Neural progenitor cell (in vitro differentiated cells): ENCODE data around the gene SAXO2.
"Not testable (repeated sequence)": the region's sequence is repeated elsewhere in the genome, so short reads cannot be mapped to it uniquely, and the experiment has no call there.

Experiments
- CTCF ChIP-seq: fragments of 200-600 bp; sonication (generic); IDR thresholded peaks from 2 replicates; pipeline ENCODE4 v1.5.1; 2017; ENCODE audit warnings: antibody characterized with exemption, mild to moderate bottlenecking
- EZH2 ChIP-seq: fragments of 200-600 bp; sonication (generic); IDR thresholded peaks from 2 replicates; pipeline ENCODE4 v1.6.1; 2017; ENCODE audit warnings: antibody characterized with exemption, mild to moderate bottlenecking, moderate library complexity
- EZH2phosphoT487 ChIP-seq: fragments of 200-600 bp; sonication (generic); IDR thresholded peaks from 2 replicates; pipeline ENCODE4 v1.6.1; 2017; ENCODE audit warnings: antibody characterized with exemption

GRCh38 chr15:82320861-82321260 is 58.2 kb downstream of the SAXO2 start:
- TF ChIP-seq CTCF, EZH2phosphoT487, EZH2: not testable (repeated sequence)
